GM19438 (cell line): Measurements from ENCODE around the gene TLE3.

Experiments
- ATAC-seq: cut with Tn5 transposase; IDR thresholded peaks from one replicate; pipeline ENCODE4 v1.9.1; 2021; ENCODE audit warnings: low read depth; ENCODE audit not compliant: unreplicated experiment

The TLE3 gene

DNA sequence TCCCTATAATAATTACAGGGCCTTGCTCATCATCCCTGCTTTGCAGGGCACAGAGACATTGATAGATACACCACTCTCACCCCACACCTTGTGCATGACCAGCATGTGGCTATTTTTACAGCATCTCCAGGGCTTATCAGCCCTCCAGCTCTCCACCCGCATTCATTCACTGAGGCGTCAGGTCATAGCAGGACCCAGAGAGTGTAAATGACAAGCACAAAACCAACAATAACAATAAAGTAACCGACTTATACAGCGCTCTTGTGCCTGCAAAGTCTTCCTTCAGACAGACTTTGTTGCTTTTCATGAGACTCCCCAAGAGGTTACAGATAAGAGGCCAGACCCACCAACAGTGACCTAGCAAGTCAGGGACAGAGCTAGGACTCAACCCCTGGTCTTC, 80.7 kb downstream of the TLE3 start:
- no peak for ATAC-seq

GRCh38 chr15:70016511-70016994, 81.2 kb downstream of the TLE3 start:
- ATAC-seq = peak; percentile 25

- peak; percentile 77 for ATAC-seq
These were observed 82.7 kb downstream of the TLE3 start for GRCh38 chr15:70014860-70015490.

DNA sequence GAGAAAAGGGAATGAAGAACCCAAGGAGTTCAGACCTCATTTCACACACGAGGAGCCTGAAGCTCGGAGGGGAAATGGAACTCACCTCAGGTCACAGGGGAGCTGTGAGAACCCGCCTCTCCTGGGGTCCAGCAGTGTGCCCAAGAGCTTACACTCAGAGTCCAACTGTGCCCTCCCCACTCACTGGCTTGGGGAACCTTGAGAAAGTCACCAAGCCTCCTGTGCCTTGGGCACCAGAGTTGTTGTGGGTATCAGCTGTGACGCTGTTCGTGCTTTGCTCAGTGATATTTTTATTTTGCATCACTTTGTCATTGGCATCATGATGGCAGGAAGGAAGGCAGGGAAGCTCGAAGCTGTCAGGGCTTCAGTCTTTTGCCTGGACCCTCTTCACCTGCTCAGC, 83.4 kb downstream of the TLE3 start:
- no peak for ATAC-seq

DNA sequence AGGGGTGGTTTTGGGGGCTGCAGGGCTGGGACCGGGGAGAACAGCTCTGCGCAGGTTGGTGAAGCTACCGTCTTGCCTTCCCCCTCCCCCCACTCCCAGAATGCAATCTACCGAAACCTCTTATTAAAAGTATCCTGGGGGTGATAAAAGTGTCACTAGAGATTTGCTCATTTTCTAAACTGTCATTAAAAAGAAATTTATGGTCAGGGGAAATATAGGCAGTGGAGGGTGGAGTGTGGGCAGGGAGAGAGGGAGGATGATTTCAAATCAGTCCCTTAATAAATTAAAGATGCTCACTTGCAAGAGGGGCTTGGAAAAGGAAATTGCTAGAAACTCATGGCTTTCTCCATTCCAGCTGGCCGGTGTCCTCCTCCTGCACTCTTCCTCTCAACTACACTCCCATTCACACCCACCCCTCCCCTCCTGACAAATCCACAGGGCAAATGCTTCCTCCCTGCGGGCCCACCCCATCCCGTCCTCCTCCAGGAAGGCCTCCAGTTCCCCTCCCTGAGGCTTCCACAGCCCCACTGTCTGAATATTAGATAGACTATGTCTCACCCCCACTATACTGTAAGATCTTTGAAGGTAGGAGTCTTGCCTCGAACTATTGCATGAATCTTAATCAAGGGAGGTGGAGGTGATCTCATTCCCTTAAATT, 83.9 kb downstream of the TLE3 start:
- no peak for ATAC-seq

- ATAC-seq = no peak
These were observed 84.8 kb downstream of the TLE3 start for GRCh38 chr15:70012895-70013294.

GRCh38 chr15:70008697-70009290, 88.9 kb downstream of the TLE3 start:
- ATAC-seq = no peak

DNA sequence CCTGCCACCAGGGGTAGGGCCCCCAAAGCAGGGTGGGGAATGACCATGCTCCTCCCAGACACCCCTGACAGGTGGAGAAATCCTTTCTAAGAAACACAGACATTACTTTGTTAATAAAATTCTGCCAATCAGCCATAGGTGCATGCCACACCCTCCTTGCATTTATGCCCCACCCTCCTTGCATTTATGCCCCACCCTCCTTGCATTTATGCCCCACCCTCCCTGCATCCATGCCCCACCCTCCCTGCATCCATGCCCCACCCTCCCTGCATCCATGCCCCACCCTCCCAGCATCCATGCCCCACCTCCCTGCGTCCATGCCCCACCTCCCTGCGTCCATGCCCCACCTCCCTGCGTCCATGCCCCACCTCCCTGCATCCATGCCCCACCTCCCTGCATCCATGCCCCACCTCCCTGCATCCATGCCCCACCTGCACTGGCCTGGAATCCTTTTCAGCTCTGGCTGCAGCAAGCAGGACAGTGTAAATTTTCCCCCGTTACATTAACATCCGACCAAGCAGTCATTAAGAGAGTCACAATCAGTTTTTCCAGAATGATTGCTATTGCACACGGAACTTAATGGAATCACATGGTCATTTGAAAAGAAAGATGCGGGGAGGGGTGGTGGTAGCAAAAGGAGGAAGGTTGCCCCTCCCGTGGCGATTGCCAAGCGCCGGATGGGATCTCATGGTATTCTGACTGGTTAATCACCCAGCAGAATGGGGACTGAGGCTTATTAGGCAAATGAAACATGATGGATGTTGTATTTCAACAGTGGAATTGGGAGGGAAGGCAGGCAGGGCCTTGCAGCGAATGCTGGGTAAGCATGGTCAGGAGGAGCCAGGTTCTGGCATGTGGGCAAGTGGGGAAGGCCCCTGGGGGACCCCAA, 91.2 kb downstream of the TLE3 start:
- no peak for ATAC-seq

- no peak for ATAC-seq
These were observed 92.9 kb downstream of the TLE3 start for GRCh38 chr15:70004826-70005225.

DNA sequence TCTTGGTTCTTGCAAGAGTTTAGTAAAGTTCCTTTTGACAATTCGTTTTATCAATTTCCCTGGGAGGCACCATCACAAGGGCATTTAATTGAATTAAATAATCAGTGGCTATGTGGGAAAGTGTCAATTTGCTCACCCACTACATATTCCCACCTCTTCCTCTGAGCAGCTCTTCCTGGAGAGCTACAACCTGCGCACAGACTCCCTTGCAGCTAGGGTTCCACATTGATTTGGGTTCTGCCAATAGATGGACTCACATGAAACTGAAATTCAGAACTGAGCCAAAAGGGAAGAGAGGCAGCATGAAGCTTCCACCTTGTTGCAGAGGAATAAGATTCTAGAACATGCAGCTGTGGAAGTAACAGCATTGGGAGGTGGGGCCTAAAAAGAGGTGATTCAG, 94.8 kb downstream of the TLE3 start:
- ATAC-seq = no peak

- ATAC-seq = no peak
These were observed 95.9 kb downstream of the TLE3 start for GRCh38 chr15:70001859-70002258.

DNA sequence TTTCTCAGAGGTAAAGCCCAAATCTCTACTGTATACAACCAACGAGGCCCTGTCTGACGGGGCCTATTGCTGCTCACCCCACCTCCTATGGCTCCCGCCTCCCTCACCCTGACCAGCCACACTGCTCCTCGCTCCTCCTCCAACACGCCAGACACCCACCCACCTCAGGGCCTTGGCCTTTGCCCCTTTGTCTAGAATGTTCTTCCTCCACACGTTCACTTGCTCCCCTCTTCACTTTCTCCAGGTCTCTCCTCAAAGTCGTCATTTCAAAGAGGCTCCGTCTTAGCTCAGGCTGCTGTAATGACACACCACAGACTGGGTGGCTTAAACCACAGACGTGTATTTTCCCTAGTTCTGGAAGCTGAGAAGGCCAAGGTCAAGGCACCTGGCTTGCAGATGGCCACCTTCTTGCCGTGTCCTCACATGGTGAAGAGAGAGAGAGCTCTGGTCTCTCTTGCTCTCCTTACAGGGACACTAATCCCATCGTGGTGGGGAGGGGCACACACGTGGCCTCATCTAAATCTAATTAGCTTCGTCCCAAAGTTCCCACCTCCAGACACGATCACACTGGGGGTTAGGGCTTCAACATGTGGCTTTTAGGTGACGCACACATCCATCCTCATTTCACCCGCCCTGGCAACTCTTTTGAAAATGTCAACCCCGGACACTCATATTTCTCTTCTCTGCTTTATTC, 98.2 kb downstream of the TLE3 start:
- ATAC-seq = no peak

DNA sequence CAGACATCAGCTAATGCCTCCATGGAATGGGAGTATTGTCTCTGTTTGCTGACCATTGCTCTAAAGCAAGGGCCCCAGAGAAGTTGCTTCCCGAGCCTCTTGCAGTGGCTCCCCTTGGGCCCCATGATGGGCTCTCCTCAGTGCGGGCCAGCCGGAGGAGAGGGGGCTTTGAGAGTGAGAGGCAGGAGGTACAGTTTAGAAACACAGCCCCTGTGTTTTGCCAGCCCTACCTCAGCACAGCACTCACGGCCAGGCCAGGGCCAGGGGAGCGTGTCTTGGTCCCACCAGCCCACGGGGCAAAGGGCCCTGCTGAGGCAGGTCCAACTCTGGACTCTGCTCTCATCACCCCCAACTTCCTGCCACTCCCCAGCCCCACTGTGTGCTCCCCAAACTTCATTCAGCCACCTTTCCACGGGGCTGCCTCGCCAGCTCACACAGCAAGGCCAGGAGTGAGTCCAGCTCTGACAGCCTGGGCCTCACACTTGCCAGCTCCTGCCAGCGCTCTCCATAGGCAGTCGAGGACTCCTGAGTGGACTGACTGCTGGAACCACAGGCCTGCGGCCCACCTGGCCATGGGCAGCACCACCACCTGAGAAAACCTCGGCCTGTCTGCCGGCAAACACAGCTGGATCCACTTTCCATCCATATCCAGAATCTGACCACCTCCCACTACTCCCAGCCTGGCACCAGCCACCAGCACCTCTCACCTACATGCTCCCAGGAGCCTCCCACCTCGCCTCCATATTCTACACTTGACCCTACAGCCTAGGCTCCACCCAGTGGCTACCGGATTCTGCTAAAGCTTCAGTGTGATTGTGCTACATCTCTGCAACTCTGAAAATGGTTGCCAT, 99.0 kb downstream of the TLE3 start:
- ATAC-seq = no peak

GRCh38 chr15:69997813-69998212, 99.9 kb downstream of the TLE3 start:
- ATAC-seq = no peak
